GM18951 (cell line): ENCODE data around the gene TNIP1.

Experiments
- POLR2A ChIP-seq: IDR thresholded peaks from 4 replicates; pipeline ENCODE4 v1.6.1; 2011; ENCODE audit warnings: mild to moderate bottlenecking; ENCODE audit not compliant: insufficient read length, insufficient read depth; ENCODE audit errors: extremely low read depth
- in situ Hi-C: fragments of 300-500 bp; cut with MboI; formaldehyde crosslinking; loops from one replicate; pipeline ENCODE4 v1.12.0; 2022; ENCODE audit warnings: low sequenced_read_pairs, mixed read lengths, inconsistent platforms; ENCODE audit not compliant: unreplicated experiment

Gene TNIP1

DNA sequence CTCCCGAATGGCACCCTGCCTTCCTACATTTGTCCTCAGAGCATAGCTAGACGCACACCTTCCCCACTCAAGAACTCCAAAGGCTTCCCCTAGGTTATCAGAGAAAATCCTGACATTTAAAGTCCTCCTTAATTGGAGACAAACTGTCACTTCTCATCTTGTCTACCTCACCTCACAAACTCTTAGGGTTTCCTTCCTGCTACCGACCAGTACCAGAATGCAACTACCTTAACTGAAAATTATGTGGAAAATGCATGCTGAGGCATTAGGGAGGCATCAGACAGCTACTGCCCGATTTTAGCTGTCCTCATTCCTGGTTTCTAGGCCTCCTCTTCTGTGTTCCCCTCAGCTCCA lies 17.9 kb upstream of the TNIP1 start:
- in situ Hi-C loops, result no loop called here
- no peak for TF ChIP-seq POLR2A

DNA sequence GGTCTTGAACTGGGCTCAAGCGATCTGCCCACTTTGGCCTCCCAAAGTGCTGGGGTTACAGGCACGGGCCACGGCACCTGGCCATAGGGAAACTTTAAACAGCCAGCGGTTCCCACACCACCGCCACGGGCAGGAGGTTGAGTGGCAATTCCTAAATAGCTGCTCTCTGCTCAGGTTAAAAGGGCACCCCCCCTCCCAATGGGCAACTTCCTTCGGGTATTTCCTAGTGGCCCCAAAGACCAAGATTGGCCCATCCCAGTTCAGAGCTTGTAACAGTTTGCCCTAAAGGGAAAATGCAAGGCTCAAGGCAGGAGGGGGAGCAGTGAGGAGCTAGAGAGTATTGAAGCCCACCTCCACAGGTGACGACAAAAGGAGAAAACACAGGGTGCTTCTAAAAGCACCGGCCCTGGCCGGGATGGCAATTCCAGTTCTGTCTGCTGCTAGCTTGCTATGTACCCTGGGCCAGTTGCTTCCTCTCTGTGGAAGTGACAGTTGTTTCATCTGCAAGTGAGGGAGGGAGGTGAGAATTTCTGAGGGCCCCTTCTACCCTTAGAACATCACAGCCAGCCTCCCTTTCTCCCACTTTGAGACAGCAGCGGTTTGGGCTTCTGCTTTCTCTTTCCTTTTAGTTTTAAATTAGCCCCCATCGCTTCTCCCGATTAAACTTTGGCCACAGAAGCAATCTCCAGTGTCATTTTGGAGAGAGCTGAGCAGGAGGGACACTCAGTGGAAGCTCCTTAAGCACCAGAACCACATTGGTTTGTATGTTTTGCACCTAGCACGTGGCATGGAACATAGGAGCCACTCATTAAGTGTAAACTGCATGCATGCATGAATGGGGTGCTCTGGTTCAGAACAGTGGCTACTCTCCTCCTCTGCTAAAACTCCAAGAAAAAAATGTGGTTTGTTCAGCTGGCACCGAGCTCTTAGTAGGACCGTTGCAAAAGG lies 17.3 kb upstream of the TNIP1 start:
- no peak for TF ChIP-seq POLR2A
- in situ Hi-C loops, result no loop called here

DNA sequence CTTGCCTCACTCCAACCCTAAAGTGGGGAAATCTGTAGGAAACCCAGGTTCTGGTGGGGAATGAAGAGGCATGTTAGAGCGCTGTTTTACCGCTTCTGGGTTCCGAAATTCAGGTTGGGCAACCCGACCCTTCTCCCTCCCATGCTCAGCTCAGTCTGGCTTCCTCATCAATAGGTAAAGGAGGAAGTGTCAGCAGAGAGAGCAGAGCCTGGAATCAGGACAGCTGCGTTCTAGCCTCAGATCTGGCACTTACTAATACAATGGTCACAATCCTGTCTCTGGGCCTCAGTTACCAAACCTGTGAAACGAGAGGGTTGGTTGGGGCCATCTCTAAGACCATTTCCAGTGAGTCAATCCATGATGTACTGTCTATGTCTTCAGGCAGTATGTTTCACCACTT lies 16.2 kb upstream of the TNIP1 start:
- in situ Hi-C loops, result no loop called here
- no peak for TF ChIP-seq POLR2A

DNA sequence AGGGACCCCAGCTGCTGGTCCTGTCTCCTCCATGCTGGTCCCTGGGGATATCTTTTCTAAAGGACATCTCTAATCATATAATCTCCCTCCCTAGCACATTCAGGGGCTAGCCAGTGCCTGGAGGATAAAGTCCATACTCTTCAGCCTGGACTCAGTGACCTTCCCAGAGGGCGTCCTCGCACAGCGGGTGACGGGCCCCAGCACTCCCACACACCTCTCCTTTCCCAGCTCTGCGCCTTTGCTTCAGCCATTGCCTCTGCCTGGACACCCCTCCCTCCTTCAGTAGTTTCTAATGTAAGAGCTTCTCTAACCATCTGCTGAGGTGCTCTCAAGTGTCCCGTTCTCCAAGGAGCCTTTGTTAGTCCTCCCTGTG lies 15.2 kb upstream of the TNIP1 start:
- in situ Hi-C loops, result no loop called here
- no peak for TF ChIP-seq POLR2A

DNA sequence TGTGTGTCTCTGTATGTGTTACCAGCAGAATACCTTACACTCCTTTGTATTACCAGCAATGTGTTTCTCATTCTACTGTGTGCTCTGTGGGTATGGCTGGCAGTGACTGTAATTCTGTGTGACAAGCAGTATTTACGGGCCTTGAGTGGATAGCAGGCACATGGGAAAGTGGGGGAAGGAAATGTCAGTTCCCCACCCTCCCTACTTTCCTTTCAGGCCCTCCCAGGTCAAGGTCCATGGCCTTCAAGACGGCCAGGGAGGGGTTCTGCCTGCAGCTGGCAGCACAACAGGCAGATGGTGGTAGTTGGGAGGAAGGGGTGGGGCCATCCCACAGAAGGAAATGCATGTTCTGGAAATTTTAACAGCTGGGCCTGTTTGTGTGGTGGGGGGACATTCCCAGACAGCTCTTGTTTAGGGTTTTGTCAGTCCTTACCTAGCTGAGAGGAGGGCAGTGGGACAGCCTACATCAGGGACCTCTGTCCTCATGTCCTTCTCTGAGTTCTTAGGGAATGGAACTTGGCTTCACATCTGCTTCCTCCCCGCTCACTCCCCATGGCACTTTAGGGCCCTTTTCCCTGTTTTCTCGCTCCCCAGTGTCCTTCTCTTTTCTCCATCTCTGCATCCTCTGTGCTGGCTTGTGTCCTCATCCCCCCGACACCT lies 14.6 kb upstream of the TNIP1 start:
- TF ChIP-seq POLR2A, result peak; percentile 27
- in situ Hi-C loops, result no loop called here

GRCh38 chr5:151094852-151095245 lies 14.0 kb upstream of the TNIP1 start:
- no peak for TF ChIP-seq POLR2A
- in situ Hi-C loops, result no loop called here

DNA sequence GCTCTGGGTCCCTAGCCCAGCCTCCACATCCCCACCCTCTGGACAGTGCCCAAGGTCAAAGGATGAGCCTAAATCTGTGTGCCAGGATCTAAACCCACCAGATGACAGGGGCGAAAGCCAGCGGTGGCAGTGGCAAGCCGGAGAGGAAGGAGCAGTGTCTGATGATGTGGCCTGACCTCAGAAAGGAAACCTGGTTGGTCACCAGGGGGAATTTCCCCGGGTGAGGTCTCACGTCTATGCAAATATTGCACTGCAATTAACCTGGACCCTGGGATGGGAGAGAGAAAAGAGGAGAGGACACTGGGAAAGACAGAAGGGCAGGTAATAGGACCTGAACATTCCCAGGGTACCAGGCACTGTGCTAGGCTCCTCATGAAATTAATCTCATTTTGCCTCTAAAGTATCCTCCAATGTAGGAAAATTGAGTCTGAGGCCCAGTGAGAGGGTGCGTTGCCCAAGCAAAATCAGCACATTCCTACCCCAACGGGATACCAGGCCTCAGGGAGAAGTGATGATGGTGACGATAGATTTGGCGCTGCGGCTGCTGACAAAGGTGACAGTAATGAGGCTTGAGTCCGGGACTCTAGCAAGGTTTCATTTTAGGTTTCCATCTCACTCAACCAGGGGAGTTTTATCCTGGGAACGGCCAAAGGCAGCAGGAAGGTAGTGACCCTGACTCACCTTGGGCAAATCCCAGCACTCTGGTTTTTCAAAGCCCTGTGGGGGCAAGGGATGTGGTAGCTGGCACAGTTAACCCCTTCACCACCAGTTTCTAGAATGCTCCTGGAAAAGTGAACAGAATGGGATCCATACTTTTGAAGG lies 13.4 kb upstream of the TNIP1 start:
- in situ Hi-C loops, result no loop called here

GRCh38 chr5:151093476-151093889 lies 12.6 kb upstream of the TNIP1 start:
- in situ Hi-C loops, result no loop called here
- no peak for TF ChIP-seq POLR2A

More for the DNA sequence above, 13.4 kb upstream of the TNIP1 start:
- TF ChIP-seq POLR2A, result peak; percentile 72

DNA sequence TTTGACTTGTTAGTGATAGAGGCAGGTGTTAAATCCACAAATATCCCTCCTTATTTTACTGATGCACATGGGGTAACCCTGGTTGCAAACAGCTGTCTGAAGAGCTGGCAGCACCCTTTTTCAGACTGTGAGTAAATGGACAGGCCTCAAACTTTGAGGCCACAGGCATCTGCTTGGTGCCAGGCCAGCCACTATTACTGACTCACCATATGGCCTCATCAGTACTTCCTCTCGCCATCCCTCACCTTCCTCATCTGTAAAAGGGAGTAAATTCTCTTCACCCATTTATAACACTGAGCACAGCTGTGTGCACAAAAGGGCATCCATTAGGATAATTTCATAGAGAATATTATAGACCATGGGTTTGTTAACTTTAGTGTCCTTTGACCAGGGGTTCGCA lies 11.9 kb upstream of the TNIP1 start:
- in situ Hi-C loops, result no loop called here

GRCh38 chr5:151089726-151090125 lies 8.9 kb upstream of the TNIP1 start:
- in situ Hi-C loops, result no loop called here
- no peak for TF ChIP-seq POLR2A

More for the DNA sequence above, 11.9 kb upstream of the TNIP1 start:
- no peak for TF ChIP-seq POLR2A

DNA sequence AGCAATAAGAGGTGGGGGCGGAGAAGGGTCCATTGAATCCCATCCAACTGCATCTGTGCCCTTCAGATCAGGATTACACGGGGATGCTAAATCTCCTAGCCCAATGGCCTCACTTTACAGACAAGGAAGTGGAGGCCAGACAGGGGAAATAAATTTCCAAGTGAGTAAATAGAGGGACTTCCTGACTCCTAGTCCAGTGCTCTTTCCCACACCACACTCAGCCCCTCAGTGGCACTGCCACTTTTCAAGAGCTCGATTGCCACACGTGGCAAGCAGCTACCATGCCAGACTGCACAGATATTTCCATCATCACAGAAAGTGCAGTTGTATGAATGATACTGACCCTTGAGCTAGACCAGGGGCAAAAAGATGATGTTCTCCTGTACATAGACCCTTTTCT lies 8.2 kb upstream of the TNIP1 start:
- in situ Hi-C loops, result no loop called here

DNA sequence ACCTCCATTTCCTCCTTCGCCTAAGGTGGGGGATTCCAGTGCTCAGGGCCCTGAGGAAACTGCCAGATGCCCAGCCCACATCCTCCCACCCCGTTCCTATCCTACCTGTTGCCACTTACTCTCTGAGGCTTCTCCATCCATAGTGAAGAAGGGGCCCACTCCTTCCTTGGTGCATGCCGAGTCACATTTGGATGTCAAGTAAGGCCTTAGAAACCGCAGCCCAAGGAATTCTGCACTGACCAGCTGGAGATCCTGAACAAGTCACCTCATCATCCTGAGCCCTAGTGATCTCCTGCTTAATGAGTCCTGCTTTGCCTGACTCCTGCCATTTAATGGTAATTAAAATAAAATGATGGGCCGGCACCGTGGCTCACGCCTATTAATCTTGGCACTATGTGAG lies 6.7 kb upstream of the TNIP1 start:
- no peak for TF ChIP-seq POLR2A

More for the DNA sequence above, 8.2 kb upstream of the TNIP1 start:
- TF ChIP-seq POLR2A, result no peak

GRCh38 chr5:151086905-151087360 lies 6.1 kb upstream of the TNIP1 start:
- in situ Hi-C loops, result no loop called here
- peak; percentile 76 for TF ChIP-seq POLR2A

More for the DNA sequence above, 6.7 kb upstream of the TNIP1 start:
- in situ Hi-C loops, result no loop called here

GRCh38 chr5:151086192-151086869 lies 5.5 kb upstream of the TNIP1 start:
- in situ Hi-C loops, result no loop called here

More at GRCh38 chr5:151086192-151086869, 5.5 kb upstream of the TNIP1 start:
- TF ChIP-seq POLR2A, result no peak
